ENCODE results near the gene ZNF80.

ZNF80 gene

GRCh38 chr3:114226313-114226712 is 11.1 kb downstream of the ZNF80 start:
- no peak for TF ChIP-seq CTCF (IDR thresholded peaks at IDR 0.05; ENCODE audit: low read depth, low read length)
- H3K4me1 ChIP-seq, result no peaks in the 10 kb centered on the region
- no peak for DNase-seq
- H3K9me3 ChIP-seq, result no peaks in the 10 kb centered on the region
- H3K36me3 ChIP-seq, result no peaks in the 10 kb centered on the region
- no peak overlapping the region for H3K4me3 ChIP-seq (ENCODE audit: low read depth, low read length)
- 0 out of 2 replicates have a peak, but pooled peaks cover 2% of the 10 kb centered on the region for H3K27me3 ChIP-seq

- Histone ChIP-seq H3K9me3 (no peaks in the 10 kb centered on the region), H3K36me3 (no peaks in the 10 kb centered on the region), H3K4me3 (ENCODE audit: low read depth, low read length) (no peak overlapping the region), H3K4me1 (no peaks in the 10 kb centered on the region), H3K27me3 (peaks cover 5% of the 10 kb centered on the region; the same call in 1 of the 2 replicates)
- TF ChIP-seq CTCF (IDR thresholded peaks at IDR 0.05; ENCODE audit: low read depth, low read length), result no peak
- DNase-seq, result no peak
Observed at GRCh38 chr3:114223143-114223542, 14.2 kb downstream of the ZNF80 start.

GRCh38 chr3:114221881-114222264 is 15.5 kb downstream of the ZNF80 start:
- DNase-seq, result no peak
- no peak overlapping the region for H3K4me3 ChIP-seq (ENCODE audit: low read depth, low read length)
- H3K36me3 ChIP-seq, result no peaks in the 10 kb centered on the region
- no peaks in the 10 kb centered on the region for H3K4me1 ChIP-seq
- H3K27me3 ChIP-seq, result peaks cover 5% of the 10 kb centered on the region; the same call in 1 of the 2 replicates
- no peaks in the 10 kb centered on the region for H3K9me3 ChIP-seq
- TF ChIP-seq CTCF (IDR thresholded peaks at IDR 0.05; ENCODE audit: low read depth, low read length), result no peak

- H3K36me3 ChIP-seq, result no peaks in the 10 kb centered on the region
- H3K9me3 ChIP-seq, result no peaks in the 10 kb centered on the region
- H3K4me1 ChIP-seq, result no peaks in the 10 kb centered on the region
- peaks cover 5% of the 10 kb centered on the region; the same call in 1 of the 2 replicates for H3K27me3 ChIP-seq
- no peak overlapping the region for H3K4me3 ChIP-seq (ENCODE audit: low read depth, low read length)
- no peak for DNase-seq
- TF ChIP-seq CTCF (IDR thresholded peaks at IDR 0.05; ENCODE audit: low read depth, low read length), result no peak
Observed at GRCh38 chr3:114221165-114221880, 16.1 kb downstream of the ZNF80 start.

GRCh38 chr3:114219741-114220140 is 17.6 kb downstream of the ZNF80 start:
- Histone ChIP-seq H3K4me3 (ENCODE audit: low read depth, low read length) (no peak overlapping the region), H3K36me3 (no peaks in the 10 kb centered on the region), H3K27me3 (peaks cover 5% of the 10 kb centered on the region; the same call in 1 of the 2 replicates), H3K4me1 (no peaks in the 10 kb centered on the region), H3K9me3 (no peaks in the 10 kb centered on the region)
- TF ChIP-seq CTCF (IDR thresholded peaks at IDR 0.05; ENCODE audit: low read depth, low read length), result no peak
- no peak for DNase-seq

GRCh38 chr3:114218578-114219185 is 18.7 kb downstream of the ZNF80 start:
- H3K9me3 ChIP-seq, result no peaks in the 10 kb centered on the region
- H3K4me3 ChIP-seq (ENCODE audit: low read depth, low read length), result no peak overlapping the region
- peaks cover 5% of the 10 kb centered on the region for H3K27me3 ChIP-seq
- H3K4me1 ChIP-seq, result 0 out of 2 replicates have a peak, but pooled peaks cover 3% of the 10 kb centered on the region
- DNase-seq, result no peak
- H3K36me3 ChIP-seq, result no peaks in the 10 kb centered on the region
- no peak for TF ChIP-seq CTCF (IDR thresholded peaks at IDR 0.05; ENCODE audit: low read depth, low read length)
